OCI-LY7 (cell line): ENCODE measurements around the gene FIGNL2. TPM values are rescaled to one million over a fixed set of nuclear protein-coding genes. Genes with fewer than 3 reads are reported as not detected.

Experiments used
- BruUV-seq: library from RNA; stranded (reverse); fragments of 400-500 nt; replicated peaks from 2 replicates; lab custom pipeline; 2021; lab: Mats Ljungman, UMichigan
- CTCF ChIA-PET: fragments of 300-600 bp; sonication (Branson Sonifier 250); formaldehyde crosslinking; loops from one replicate; lab custom pipeline; 2022; ENCODE audit warnings: antibody characterized with exemption; ENCODE audit not compliant: unreplicated experiment; lab: Charles Lee
- POLR2A ChIA-PET: fragments of 300-600 bp; sonication (Branson Sonifier 250); formaldehyde crosslinking; loops from one replicate; lab custom pipeline; 2022; ENCODE audit warnings: antibody characterized with exemption; lab: Charles Lee
- DNase-seq: peaks from one replicate; pipeline ENCODE4 v3.0.0-alpha.2; 2015; ENCODE audit warnings: low spot score
- H2AFZ ChIP-seq: fragments of 200-600 bp; sonication (generic), shearing (Covaris generic); 2 replicates; pipeline ENCODE4 v1.6.1; 2014; ENCODE audit warnings: mild to moderate bottlenecking, antibody characterized with exemption, low read length, moderate library complexity
- H3K27ac ChIP-seq: fragments of 200-600 bp; sonication (generic); 2 replicates; pipeline ENCODE4 v1.5.1; 2014; ENCODE audit warnings: mixed run types, low read depth, mild to moderate bottlenecking, moderate library complexity, low read length, inconsistent platforms; ENCODE audit not compliant: poor library complexity, severe bottlenecking
- H3K36me3 ChIP-seq: fragments of 200-600 bp; sonication (generic); 2 replicates; pipeline ENCODE4 v1.6.1; 2014; ENCODE audit warnings: mild to moderate bottlenecking, antibody characterized with exemption, low read length, moderate library complexity, mixed read lengths; ENCODE audit not compliant: insufficient read depth
- H3K4me1 ChIP-seq: fragments of 200-600 bp; sonication (generic); 2 replicates; pipeline ENCODE4 v1.5.1; 2014; ENCODE audit warnings: mild to moderate bottlenecking, low read length; ENCODE audit not compliant: insufficient read depth, poor library complexity, severe bottlenecking
- H3K4me2 ChIP-seq: fragments of 200-600 bp; sonication (generic); 2 replicates; pipeline ENCODE4 v1.6.1; 2014; ENCODE audit warnings: mild to moderate bottlenecking, low read length
- H3K4me3 ChIP-seq: fragments of 200-600 bp; sonication (generic); 2 replicates; pipeline ENCODE4 v1.5.1; 2014; ENCODE audit warnings: mild to moderate bottlenecking, low read depth, low read length; ENCODE audit not compliant: poor library complexity, severe bottlenecking
- H3K79me2 ChIP-seq: fragments of 200-600 bp; sonication (generic); 2 replicates; pipeline ENCODE4 v1.6.1; 2016; ENCODE audit warnings: low read depth, mild to moderate bottlenecking, low read length, moderate library complexity, mixed read lengths; ENCODE audit not compliant: insufficient read depth
- H3K9me2 ChIP-seq: fragments of 200-600 bp; sonication (generic); 2 replicates; pipeline ENCODE4 v1.6.1; 2016; ENCODE audit warnings: mild to moderate bottlenecking, low read length, mixed read lengths; ENCODE audit not compliant: insufficient read depth
- H3K9me3 ChIP-seq: fragments of 200-600 bp; sonication (generic); 2 replicates; pipeline ENCODE4 v1.6.1; 2014; ENCODE audit warnings: mild to moderate bottlenecking, mixed run types, low read length, mixed read lengths
- H4K20me1 ChIP-seq: fragments of 200-600 bp; sonication (generic); 2 replicates; pipeline ENCODE4 v1.6.1; 2014; ENCODE audit warnings: mild to moderate bottlenecking, antibody characterized with exemption, low read length, moderate library complexity, mixed read lengths; ENCODE audit not compliant: insufficient read depth
- EZH2phosphoT487 ChIP-seq: fragments of 200-600 bp; sonication (generic); IDR thresholded peaks from 2 replicates; pipeline ENCODE4 v1.6.1; 2018; ENCODE audit warnings: low read depth, borderline replicate concordance, mild to moderate bottlenecking, mixed run types, antibody characterized with exemption, low read length, moderate library complexity, mixed read lengths
- intact Hi-C: fragments of 100-400 bp; cut with micrococcal nuclease; formaldehyde crosslinking; loops from one replicate; pipeline ENCODE4 v1.10.0; 2022; ENCODE audit not compliant: unreplicated experiment
- total RNA-seq, 2 experiments: library from RNA; depleted of rRNA in 1 of 2; stranded (reverse); fragments of >200 nt in 1 of 2; shearing (Covaris generic) in 1 of 2; gene quantifications; 2 replicates each; pipeline ENCODE4 v1.2.3, GENCODE V29; 2014 to 2022
- TF ChIP-seq, protein P1 (sequence below): fragments of 200-600 bp; sonication (generic); conservative IDR thresholded peaks from 2 replicates; pipeline ENCODE4 v1.5.1; 2014; ENCODE audit warnings: mild to moderate bottlenecking, antibody characterized with exemption, low read length, moderate library complexity, mixed read lengths

The FIGNL2 gene
- total RNA-seq, 2 experiments from 2014 or later: not detected

DNA sequence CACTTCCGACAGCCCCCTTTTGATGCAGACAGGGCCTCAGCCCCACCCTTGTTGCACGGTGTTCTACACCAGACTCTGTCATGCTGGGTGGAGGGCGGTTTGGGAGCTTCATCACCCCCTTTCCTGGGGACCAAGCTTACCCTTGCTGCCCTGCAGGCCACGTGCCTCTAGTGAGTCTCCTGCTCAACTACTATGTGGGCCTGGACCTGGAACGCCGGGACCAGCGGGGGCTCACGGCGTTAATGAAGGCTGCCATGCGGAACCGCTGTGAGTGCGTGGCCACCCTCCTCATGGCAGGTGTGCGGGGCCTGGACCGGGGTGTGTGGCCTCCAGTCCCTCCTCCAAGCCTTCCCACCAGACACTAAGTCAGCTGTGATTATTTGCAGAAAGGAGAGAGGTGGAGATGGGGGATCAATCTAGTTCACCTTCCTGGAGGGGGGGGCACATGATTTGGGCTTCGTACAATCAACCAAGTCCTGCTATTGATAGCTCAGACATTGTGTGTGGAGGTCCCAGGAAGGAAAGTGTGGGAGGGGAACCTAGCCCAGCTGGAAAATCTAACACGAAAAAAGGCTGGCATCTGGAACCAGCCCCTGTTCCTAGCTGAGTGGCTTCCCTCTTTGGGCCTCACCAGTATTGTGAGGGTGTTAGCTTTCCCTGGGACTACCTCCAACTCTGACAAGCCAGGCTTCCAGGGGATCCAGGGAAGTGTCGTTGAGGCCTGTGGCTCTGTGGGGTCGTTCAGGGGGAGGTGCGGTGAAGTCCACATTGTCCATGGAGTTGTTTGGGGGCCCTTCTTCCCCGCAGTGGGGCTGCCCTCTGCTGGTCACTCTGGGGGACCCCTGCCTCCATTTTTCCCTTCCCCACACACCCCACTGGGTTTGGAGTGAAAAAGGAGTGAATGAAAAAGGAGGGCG, 41.0 kb upstream of the FIGNL2 start:
- no peaks in the 10 kb centered on the region for H3K79me2 ChIP-seq
- CTCF ChIA-PET: no interaction called here
- H3K4me1 ChIP-seq: peaks cover 9% of the 10 kb centered on the region
- POLR2A ChIA-PET: no interaction called here
- no TSS peak for BruUV-seq
- H3K9me3 ChIP-seq: peaks cover 6% of the 10 kb centered on the region; the same call in 1 of the 2 replicates
- H3K36me3 ChIP-seq: no peaks in the 10 kb centered on the region
- no peak for TF ChIP-seq EZH2phosphoT487
- TF ChIP-seq, protein P1, sequence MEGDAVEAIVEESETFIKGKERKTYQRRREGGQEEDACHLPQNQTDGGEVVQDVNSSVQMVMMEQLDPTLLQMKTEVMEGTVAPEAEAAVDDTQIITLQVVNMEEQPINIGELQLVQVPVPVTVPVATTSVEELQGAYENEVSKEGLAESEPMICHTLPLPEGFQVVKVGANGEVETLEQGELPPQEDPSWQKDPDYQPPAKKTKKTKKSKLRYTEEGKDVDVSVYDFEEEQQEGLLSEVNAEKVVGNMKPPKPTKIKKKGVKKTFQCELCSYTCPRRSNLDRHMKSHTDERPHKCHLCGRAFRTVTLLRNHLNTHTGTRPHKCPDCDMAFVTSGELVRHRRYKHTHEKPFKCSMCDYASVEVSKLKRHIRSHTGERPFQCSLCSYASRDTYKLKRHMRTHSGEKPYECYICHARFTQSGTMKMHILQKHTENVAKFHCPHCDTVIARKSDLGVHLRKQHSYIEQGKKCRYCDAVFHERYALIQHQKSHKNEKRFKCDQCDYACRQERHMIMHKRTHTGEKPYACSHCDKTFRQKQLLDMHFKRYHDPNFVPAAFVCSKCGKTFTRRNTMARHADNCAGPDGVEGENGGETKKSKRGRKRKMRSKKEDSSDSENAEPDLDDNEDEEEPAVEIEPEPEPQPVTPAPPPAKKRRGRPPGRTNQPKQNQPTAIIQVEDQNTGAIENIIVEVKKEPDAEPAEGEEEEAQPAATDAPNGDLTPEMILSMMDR: peak; percentile 54
- H3K4me3 ChIP-seq: no peak overlapping the region
- H3K27ac ChIP-seq: no peak overlapping the region
- no peak overlapping the region for H2AFZ ChIP-seq
- intact Hi-C loops: no loop called here
- no peaks in the 10 kb centered on the region for H4K20me1 ChIP-seq
- no peak overlapping the region for H3K4me2 ChIP-seq
- no peak for DNase-seq
- no peaks in the 10 kb centered on the region for H3K9me2 ChIP-seq

DNA sequence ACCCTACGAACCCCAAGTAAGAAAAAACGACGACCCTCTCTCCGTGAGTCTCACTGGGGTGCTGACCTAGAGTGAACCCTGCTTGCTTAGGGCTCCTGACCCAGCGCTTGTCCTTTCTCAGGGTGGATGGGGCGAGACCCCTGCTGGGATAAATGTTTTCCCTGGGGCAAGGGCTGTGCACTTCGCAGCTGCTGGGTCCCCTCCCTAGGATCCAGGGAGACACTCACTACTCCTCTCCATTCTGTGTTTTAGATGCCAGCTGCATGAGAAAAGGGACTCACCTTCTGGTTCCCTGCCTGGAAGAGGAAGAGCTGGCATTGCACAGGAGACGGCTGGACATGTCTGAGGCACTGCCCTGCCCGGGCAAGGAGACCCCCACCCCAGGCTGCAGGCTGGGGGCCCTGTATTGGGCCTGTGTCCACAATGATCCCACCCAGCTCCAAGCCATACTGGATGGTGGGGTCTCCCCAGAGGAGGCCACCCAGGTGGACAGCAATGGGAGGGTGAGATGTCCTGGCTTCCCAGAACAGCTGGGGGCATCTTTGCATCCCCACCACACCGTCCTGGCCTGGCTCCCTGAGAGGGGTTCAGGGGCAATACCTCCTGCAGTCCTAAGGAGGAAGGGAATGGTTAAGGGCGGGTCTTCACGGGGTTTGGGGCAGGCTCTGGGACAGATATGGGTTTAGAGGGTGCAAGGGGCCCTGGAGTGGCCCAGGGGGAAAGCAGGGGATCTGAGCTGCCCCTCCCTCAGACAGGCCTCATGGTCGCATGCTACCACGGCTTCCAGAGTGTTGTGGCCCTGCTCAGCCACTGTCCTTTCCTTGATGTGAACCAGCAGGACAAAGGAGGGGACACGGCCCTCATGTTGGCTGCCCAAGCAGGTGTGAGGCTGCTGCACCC, 40.0 kb upstream of the FIGNL2 start:
- Histone ChIP-seq H3K4me2 (no peak overlapping the region), H2AFZ (no peak overlapping the region), H3K36me3 (no peaks in the 10 kb centered on the region), H3K9me3 (peaks cover 6% of the 10 kb centered on the region; the same call in 1 of the 2 replicates), H3K4me3 (no peak overlapping the region), H3K79me2 (no peaks in the 10 kb centered on the region), H3K9me2 (no peaks in the 10 kb centered on the region), H4K20me1 (no peaks in the 10 kb centered on the region), H3K4me1 (peaks cover 9% of the 10 kb centered on the region), H3K27ac (no peak overlapping the region)
- ChIA-PET POLR2A (no interaction called here), CTCF (no interaction called here)
- TF ChIP-seq, protein P1: no peak
- no peak for TF ChIP-seq EZH2phosphoT487
- BruUV-seq: no TSS peak
- intact Hi-C loops: no loop called here
- DNase-seq: no peak
